Jurkat, Clone E6-1 (cell line): ENCODE measurements around the gene CCL28. TPM values are rescaled to one million over a fixed set of nuclear protein-coding genes. Genes with fewer than 3 reads are reported as not detected.
"Not testable (repeated sequence)": the region's sequence is repeated elsewhere in the genome, so short reads cannot be mapped to it uniquely, and the experiment has no call there.

Experiments used
- DNase-seq: peaks from one replicate; pipeline ENCODE4 v3.0.0-alpha.2; 2011; ENCODE audit warnings: low read depth, low spot score
- H3K4me3 ChIP-seq: 2 replicates; pipeline ENCODE4 v1.5.1; 2011; ENCODE audit warnings: mild to moderate bottlenecking, low read length, control low read depth, moderate library complexity
- polyA plus RNA-seq: library from polyadenylated mRNA; unstranded; fragments of >200 nt; gene quantifications from one replicate; pipeline ENCODE4 v1.2.1, GENCODE V29; 2012; ENCODE audit warnings: missing spikeins; ENCODE audit not compliant: insufficient read length, insufficient read depth

CCL28 gene
- not detected for polyA plus RNA-seq

- DNase-seq = no peak
- no peak within 1 kb of the TSS for H3K4me3 ChIP-seq
Observed at GRCh38 chr5:43412156-43412555, at the start of gene CCL28. CCL28 (minus strand) TSS chr5:43412391; CDS start chr5:43412316, 75 bp downstream.

GRCh38 chr5:43461066-43461465, 48.9 kb upstream of the CCL28 start:
- H3K4me3 ChIP-seq = no peak overlapping the region
- DNase-seq = no peak

GRCh38 chr5:43456556-43456955, 44.4 kb upstream of the CCL28 start:
- DNase-seq = no peak
- H3K4me3 ChIP-seq = no peak overlapping the region

- not testable (repeated sequence) for DNase-seq, H3K4me3 ChIP-seq
Observed at GRCh38 chr5:43441575-43441974, 29.4 kb upstream of the CCL28 start.

GRCh38 chr5:43437062-43437660, 25.0 kb upstream of the CCL28 start:
- no peak for DNase-seq
- H3K4me3 ChIP-seq = no peak overlapping the region

GRCh38 chr5:43433382-43433781, 21.2 kb upstream of the CCL28 start:
- H3K4me3 ChIP-seq = no peak overlapping the region
- DNase-seq = no peak

GRCh38 chr5:43432486-43433375, 20.5 kb upstream of the CCL28 start:
- no peak overlapping the region for H3K4me3 ChIP-seq
- DNase-seq = no peak

- no peak overlapping the region for H3K4me3 ChIP-seq
- no peak for DNase-seq
Observed at GRCh38 chr5:43429706-43430105, 17.5 kb upstream of the CCL28 start.

GRCh38 chr5:43429016-43429415, 16.8 kb upstream of the CCL28 start:
- H3K4me3 ChIP-seq = no peak overlapping the region
- DNase-seq = no peak

- DNase-seq = no peak
- H3K4me3 ChIP-seq = no peak overlapping the region
Observed at GRCh38 chr5:43427306-43427705, 15.1 kb upstream of the CCL28 start.

GRCh38 chr5:43425983-43426382, 13.8 kb upstream of the CCL28 start:
- DNase-seq = no peak
- no peak overlapping the region for H3K4me3 ChIP-seq

GRCh38 chr5:43423086-43423485, 10.9 kb upstream of the CCL28 start:
- not testable (repeated sequence) for H3K4me3 ChIP-seq, DNase-seq

- no peak overlapping the region for H3K4me3 ChIP-seq
- no peak for DNase-seq
Observed at GRCh38 chr5:43422143-43422542, 10.0 kb upstream of the CCL28 start.

- no peak overlapping the region for H3K4me3 ChIP-seq
Observed at GRCh38 chr5:43421450-43422133, 9.4 kb upstream of the CCL28 start.

GRCh38 chr5:43420241-43420640, 8.1 kb upstream of the CCL28 start:
- no peak overlapping the region for H3K4me3 ChIP-seq
- DNase-seq = no peak

More at GRCh38 chr5:43421450-43422133, 9.4 kb upstream of the CCL28 start:
- no peak for DNase-seq

GRCh38 chr5:43418561-43418960, 6.4 kb upstream of the CCL28 start:
- H3K4me3 ChIP-seq = no peak overlapping the region
- no peak for DNase-seq

GRCh38 chr5:43416803-43417394, 4.7 kb upstream of the CCL28 start:
- DNase-seq = no peak
- no peak overlapping the region for H3K4me3 ChIP-seq

GRCh38 chr5:43415935-43416802, 4.0 kb upstream of the CCL28 start:
- DNase-seq = no peak
- H3K4me3 ChIP-seq = no peak overlapping the region

GRCh38 chr5:43413966-43414365, 1.8 kb upstream of the CCL28 start:
- no peak overlapping the region for H3K4me3 ChIP-seq
- no peak for DNase-seq
